Activated naive CD4-positive, alpha-beta T cell (primary cell): ENCODE measurements around the gene HCN1.
"Not testable (repeated sequence)": the region's sequence is repeated elsewhere in the genome, so short reads cannot be mapped to it uniquely, and the experiment has no call there.

Source experiments
- DNase-seq, 4 experiments: peaks; one replicate each; lab custom pipeline; 2025; lab: John Stamatoyannopoulos, UW

The HCN1 gene

DNA sequence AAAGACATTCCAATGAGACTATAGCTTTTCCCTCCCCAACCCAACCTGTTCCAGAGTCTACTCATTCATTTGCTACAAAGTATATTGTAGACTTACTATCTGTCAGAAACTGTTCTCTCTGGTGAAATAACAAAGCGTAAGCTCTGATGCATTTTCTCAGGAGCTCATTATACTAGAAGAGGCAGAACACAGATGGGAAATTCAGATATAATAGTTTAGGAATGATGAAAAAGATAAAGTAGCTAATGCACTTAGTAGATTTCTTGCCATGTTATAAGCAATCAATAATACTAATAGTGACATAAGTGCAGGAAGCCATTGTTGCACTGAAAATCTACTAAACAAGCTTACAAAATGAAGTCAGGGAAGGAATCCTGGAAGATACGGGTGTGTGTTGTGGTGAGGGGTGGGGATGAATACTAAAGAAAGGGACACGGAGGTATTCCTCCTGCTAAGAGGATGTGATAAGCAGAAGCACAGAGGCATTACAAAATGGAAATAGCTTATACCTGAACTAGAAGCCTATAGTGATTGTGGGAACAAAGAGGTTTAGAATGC lies 78.2 kb downstream of the HCN1 start:
- DNase-seq, result no peak

DNA sequence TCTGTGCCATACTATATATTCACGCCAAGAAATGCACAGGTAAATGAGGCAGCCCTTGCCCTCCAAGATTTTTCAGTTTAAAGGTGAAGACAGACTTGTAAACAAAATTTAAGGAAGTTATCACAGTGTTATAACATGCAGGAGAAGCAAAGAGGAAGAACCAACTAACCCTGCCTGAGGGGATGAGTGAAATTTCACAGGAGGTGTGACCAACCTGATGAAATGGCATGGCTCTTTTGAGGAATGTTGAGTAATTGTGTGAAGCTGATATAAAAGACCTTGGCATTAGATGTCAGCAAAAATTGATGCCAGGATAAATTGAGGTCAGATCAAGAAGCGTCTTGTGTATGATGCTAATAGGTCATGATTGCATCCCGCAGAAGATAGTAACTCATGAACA lies 86.5 kb downstream of the HCN1 start:
- no peak for DNase-seq

DNA sequence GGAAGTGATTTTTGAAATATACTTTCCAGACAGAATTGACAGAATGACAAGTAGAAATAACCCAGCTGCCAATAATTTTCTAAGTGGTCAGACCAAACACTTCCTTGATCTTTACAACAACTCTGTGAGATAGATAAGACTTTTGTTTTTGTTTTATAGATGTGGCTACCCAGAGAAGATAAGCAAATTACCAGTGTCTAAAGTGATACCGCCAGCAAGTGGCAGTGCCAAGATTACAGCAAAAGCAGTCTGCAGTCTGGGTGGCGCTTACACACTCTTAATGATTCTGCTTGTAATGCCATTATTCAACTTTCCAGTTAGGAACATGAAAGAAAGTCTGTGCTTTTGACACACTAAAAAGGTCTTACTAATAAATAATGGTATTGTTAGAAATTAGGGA lies 92.1 kb downstream of the HCN1 start:
- no peak for DNase-seq

DNA sequence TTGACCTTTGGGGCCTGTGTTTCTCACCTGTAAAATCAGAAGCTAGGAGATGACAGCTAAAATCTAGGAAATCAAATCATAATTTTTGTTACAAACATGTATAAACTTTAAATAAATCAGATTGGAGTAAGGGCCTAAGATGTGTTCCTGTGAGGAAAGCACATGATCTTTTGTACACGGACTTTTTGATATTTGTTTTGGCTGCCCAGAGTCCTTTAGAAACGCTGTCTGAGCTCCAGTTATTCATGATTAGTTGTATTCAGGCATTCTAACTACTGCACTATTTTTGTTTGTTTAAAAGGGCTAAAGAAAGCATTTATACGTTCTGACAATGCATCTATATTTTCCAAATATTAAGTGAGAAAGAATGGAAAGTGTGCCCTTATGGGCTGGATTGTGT lies 94.8 kb downstream of the HCN1 start:
- no peak for DNase-seq

DNA sequence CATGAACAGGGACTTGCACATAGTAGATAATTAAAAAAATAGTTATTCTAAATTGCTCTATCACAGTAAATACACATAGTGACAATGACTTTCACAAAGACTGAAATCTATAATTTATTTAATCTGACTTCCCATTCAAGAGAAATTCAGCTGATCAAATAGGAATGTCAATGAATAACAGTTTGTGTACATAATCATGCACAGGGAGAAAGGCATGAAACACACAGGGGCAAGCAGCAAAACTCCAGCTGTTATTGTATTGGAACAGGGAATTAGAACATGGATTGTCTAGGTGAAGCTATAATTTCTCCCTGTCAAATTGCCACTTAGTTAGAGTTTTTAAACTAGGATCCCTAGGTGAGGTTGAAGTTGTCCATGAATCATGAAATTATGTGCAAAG lies 99.9 kb downstream of the HCN1 start:
- no peak for DNase-seq

DNA sequence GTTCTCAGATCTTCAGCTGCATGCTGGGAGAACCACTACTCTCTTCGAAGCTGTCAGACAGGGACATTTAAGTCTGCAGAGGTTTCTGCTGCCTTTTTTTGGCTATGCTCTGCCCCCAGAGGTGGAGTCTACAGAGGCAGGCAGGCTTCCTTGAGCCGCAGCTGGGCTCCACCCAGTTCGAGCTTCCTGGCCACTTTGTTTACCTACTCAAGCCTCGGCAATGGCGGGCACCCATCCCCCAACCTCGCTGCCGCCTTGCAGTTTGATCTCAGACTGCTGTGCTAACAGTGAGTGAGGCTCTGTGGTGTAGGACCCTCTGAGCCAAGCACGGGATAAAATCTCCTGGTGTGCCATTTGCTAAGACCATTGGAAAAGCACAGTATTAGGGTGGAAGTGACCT lies 110.2 kb downstream of the HCN1 start:
- not testable (repeated sequence) for DNase-seq

DNA sequence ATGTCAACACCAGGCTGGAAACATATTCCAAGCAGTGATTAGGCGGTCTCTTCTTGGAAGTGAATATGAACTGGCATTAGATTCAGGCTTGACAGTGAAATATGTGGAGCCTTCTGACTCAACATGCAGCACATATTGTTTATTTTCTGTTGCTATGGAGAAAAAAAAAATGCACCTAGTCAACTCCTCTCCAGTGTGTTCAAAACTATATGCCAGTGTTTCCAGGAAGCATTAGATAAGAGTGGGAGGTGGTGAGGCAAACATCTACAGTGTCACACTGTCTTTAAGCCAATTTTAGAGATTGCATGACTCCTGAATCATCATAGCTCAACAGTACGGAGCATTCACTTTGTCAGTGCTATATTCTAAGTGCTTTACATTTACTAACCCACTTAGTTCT lies 117.9 kb downstream of the HCN1 start:
- no peak for DNase-seq

DNA sequence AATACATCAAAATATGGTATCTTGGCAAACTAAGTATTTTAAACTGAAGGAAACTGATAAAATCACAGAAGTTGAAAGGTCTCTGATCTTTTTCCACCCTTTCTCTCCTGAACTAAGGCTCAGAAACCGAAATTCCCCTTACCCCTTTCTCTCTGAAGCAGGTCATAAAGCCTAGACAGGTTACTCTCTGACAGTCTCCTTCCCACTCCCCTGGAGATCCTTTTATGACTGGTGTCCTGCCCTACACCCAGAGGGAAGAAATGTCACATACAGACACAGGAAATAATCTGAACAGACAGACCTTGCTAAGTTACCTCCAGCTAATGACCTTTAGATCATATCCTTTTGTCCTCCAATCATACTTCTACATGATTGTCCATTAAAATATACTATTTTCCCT lies 127.4 kb downstream of the HCN1 start:
- DNase-seq, result no peak

DNA sequence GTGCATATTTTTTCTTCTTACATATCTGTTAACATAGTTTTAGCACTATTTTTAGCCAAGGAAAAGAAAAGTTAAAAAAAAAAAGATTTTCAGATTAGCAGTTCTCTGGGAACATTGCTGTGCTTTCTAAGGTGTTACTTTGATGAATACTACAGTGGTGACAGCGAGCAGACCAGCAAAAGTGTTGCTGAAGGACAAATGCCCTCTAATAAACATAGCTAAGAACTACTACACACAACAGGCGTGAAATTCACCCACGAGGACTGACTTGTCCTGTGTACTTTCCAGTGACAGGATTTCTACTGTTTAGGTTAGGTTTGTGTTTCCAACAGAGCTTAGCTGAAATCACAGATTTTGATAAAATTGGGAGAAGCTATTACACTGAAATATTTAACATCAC lies 153.8 kb downstream of the HCN1 start:
- DNase-seq, result no peak

DNA sequence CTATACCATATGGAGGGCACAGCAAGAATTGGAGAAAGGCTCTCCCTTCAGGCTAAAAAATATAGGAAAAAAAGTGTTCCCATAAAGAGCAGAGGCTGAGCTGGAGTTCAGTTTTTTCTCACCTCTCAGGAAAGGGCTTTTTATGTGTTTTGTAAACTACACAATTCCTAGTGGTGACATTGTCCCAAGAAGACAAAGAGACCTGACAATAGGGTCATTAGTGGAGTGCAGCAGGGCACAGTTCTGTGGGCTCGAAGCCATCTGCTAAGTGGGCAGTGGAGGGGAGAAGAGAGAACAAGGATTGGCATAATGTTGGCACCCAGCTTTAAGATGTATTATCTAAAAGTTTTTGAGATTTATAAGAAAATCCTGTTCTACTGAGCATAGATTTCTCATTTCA lies 162.5 kb downstream of the HCN1 start:
- DNase-seq, result no peak

DNA sequence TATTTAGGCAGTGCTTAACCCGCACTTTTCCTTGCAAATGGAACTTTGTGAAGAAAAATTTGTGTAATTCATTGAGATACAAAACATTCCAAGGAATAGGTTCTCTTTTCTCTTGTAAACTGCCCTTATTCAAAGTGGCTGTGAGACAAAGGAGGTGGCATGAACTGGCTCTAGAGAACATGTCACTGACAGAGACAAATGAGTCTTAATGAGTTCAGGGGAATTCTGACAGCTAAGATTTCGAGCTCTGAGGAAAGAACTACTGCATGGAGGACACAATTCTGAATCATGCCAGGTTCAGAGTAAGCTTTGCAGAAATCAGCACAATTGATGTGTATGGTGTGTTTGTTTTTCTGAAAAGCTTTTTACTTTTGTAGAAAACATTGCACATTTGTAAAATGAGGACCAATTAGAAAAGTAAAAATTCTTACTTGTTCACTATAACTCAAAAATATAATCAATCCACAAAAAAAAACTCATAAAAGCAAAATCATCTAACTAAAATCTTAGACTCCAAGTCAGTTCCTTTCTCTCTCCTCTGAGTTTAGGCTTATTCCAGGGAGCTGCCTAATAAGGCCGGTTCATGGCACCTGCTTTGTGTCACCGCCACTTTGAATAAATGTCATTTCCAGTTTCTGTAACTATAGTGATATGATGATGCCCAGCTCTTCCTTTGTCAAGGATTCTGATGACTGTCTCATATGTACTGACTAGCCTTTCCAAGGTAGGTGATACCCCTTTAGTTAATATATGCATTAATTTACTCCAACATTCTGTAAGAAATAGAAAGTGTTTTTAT lies 163.2 kb downstream of the HCN1 start:
- no peak for DNase-seq

DNA sequence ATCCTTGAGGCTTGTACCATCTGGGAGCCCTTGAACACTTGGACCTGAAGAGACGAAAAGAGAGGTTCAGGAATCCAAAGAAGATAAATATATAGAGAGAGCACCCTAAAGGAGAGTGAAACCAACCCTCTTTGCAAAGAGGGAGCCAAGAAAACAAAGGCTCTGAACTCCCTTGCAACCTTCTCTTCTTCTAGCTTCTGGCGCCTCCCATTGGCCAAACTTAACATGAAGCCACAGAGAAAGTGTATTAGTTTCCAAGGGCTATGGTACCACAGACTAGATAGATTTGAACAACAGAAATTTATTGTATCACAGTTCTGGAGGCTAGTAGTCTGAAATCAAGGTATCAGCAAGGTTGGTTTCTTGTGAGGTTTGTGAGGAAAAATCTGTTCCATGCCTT lies 175.1 kb downstream of the HCN1 start:
- DNase-seq, result no peak

DNA sequence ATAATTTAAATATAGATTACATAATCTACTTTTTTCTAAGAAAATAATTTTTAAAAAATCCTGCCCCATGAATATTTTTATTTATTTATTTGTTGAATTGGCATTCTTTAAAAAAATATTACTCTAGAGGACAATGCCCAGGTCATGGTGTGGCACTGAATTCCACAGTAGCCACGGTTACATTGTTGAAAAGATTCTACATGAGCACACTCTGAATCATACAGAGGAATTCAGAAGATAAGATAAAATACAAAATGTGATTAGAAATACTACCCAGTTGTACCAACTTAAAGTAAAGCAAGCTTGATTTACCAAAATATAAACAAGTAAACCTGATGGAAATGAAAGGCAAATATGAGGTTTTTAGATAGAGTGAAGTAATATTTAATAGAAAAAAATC lies 183.7 kb downstream of the HCN1 start:
- no peak for DNase-seq

DNA sequence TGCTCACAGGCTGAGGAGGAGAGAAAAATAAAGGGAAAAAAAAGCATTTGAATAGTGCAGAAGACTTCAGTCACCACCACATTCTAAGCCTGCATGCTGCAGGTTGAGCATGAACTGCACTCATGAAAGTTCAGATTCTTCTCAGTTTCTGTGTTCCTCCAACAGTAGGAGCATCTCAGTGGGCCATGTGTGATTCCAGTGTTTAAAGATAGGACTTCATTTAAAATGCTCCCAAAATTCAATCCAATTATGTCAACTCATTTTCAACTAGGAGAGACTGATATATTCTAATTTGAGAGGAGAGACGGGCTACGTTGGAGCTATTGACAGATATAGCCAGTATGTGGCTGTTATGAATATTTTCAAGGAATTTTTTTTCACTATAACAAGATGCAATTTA lies 186.8 kb downstream of the HCN1 start:
- no peak for DNase-seq

DNA sequence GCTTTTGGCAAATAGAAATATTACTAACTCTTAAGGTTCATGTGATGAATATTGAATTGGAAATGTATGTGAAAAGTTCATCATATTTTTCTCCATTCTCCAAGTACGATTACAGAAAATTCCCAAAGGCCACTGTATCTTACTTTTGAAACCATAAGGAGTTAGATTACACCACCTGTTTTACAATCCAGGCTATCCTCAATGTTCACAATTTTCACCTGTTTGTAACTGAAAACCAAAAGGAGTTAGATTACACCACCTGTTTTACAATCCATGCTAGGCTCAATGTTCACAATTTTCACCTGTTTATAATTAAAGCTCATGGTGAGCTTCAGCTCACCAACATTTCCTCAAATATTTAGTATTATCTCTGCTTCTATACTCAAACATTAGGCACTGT lies 188.0 kb downstream of the HCN1 start:
- no peak for DNase-seq

DNA sequence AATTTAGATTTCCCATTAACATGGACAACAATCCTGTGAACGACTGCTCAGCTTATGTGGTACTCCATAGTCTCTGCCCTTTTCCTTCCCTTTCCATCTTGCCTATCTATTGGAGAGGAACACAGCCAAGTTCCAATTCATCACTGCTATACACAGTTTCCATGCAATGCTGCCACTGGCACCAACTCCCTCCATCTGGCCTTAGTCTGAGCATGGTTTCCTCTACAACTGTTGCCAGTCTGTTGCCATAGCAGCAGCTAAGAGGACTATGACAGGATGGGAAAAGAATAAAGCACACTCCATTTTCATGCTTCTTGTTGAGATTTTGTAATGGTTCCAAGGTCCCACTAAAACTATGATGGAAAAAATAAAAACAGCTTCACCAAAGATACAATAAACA lies 189.0 kb downstream of the HCN1 start:
- no peak for DNase-seq

DNA sequence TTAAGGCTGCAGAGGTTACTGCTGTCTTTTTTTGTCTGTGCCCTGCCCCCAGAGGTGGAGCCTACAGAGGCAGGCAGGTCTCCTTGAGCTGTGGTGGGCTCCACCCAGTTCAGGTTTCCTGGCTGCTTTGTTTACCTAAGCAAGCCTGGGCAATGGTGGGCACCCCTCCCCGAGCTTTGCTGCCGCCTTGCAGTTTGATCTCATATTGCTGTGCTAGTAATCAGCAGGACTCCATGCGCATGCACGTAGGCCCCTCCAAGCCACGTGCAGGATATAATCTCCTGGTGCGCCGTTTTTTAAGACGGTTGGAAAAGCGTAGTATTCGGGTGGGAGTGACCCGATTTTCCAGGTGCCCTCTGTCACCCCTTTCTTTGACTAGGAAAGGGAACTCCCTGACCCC lies 197.2 kb downstream of the HCN1 start:
- DNase-seq, result not testable (repeated sequence)

DNA sequence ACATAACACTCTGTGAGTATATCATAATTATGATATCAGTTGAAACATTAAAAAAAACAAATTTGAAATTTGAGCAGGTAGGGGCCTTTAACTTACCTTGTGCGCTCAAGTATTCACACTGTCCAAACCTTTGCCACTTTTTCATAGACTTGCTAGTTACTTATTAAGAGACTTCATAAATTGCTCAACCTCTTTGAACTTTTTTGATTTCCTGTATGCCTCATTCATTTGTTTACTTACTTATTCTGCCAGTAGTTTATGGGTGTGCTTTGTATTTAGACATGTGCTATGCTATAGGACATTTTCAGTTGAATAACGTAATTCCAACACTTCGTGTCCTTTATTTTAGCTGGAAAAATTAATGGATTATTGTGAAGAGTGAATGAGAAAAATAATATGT lies 204.8 kb downstream of the HCN1 start:
- no peak for DNase-seq

DNA sequence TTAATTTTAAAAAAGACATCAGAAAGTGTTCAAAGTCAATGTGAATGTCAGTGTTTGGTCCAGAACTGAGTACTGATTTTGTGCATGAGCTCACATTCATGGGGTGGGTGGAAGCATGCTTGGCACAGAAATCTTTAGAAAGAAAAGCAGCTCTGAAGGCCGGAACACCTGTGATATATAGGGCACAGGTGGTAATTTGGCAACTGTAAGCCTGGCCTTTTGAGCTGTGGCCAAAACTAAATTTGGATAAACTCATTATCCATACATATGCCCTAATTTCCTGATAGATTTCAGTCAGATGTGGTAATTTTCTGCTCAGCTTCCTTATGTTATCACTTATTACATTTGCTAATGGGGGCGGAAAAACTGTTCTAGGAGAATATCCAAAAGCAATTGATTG lies 211.4 kb downstream of the HCN1 start:
- no peak for DNase-seq

DNA sequence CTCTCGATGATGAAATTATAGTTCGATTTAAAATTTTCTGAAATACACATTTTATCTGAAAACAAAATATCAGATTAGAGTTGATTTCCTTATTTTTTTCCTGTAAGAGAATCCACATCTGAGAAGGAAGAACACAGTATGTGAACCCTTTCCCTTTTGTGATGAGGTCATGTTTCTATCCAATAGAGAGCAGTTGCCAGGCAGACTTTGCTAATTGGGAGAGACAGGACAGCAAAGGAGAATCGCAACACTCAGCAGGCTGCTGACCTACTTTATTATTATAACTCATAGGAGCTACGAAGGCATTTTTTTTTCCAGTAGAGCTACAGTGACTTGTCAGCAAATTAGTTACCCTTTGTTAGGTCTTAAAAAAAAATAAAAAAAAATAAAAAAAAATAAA lies 242.1 kb downstream of the HCN1 start:
- DNase-seq, result no peak

DNA sequence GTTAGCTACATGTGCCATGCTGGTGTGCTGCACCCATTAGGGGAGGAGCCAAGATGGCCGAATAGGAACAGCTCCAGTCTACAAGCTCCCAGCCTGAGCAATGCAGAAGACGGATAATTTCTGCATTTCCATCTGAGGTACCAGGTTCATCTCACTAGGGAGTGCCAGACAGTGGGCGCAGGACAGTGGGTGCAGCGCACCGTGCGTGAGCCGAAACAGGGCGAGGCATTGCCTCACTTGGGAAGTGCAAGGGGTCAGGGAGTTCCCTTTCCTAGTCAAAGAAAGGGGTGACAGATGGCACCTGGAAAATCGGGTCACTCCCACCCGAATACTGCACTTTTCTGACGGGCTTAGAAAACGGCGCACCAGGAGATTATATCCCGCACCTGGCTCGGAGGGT lies 251.3 kb downstream of the HCN1 start:
- not testable (repeated sequence) for DNase-seq

DNA sequence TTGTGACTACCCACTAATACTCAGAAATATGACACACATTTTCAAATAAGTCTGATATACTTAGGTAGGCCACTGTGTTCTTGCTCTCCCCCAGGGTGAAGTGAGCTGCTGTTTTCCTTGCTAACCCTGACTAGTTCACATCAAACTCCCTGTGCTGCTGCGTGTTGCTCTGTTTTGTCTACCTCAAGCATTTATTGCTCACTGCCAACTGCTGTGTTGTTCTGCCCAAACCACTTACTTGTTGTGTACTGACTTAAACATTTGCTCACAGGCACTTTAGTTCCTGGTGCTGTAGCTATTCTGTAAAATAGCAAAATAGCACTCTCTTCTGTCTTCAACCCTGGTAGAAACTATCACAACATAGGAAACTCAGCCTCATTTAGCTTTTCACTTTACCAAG lies 255.7 kb downstream of the HCN1 start:
- no peak for DNase-seq

DNA sequence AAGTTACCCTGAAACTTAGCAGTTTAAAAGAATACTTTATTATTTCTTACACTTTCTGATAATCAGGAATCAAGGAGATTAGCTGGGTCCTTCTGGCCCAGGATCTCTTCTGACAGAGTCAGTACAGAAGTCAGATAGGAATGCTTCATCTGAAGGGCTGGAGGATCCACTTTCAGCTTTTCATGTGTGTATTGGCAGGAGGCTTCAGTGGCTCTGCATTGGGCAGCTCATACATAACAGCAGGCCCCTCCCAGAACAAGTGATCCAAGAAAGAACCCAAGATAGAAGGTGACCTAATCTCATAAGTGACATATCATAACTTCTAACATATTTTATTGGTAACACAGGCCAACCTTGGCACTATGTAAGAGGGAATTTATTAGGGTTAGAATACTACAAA lies 258.4 kb downstream of the HCN1 start:
- DNase-seq, result no peak

DNA sequence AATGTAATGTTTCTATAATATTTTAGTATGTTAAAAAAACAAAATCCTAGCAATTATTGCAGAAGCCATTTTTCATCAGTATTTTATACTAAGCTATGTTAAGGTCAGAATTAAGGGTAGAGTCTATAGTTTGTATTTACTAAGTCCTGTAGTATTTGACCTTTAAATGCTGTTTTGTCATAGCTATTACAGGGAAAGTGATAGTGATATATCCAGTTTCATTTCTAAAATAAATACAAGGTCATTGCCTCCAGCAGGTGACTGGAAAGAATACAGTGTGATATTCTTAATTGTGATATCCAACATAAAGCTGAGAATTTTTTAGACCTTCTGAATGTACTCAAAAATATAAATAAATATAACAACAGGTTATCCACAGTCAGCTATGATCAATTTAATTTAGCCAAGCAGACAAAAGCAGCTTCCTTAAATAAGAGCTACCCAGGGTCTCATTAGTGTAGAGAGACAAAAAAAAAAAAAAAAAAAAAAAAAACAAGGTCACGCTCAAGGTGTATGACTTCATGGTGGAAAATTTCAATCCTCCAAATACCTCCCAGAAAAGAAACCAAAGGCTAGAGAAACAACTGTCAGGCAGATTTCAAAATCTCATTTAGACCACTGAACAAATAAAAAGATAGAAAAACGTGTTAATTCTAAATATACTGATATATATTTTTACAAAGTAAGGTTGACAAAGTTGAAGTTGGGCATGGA lies 278.7 kb downstream of the HCN1 start:
- no peak for DNase-seq
